Kidney tubule cell (primary cell): Measurements from ENCODE around the gene CALCOCO1.

ENCODE experiments used
- DNase-seq: peaks from one replicate; pipeline ENCODE4 v3.0.0-alpha.2; 2018; ENCODE audit warnings: low spot score

CALCOCO1 gene

DNA sequence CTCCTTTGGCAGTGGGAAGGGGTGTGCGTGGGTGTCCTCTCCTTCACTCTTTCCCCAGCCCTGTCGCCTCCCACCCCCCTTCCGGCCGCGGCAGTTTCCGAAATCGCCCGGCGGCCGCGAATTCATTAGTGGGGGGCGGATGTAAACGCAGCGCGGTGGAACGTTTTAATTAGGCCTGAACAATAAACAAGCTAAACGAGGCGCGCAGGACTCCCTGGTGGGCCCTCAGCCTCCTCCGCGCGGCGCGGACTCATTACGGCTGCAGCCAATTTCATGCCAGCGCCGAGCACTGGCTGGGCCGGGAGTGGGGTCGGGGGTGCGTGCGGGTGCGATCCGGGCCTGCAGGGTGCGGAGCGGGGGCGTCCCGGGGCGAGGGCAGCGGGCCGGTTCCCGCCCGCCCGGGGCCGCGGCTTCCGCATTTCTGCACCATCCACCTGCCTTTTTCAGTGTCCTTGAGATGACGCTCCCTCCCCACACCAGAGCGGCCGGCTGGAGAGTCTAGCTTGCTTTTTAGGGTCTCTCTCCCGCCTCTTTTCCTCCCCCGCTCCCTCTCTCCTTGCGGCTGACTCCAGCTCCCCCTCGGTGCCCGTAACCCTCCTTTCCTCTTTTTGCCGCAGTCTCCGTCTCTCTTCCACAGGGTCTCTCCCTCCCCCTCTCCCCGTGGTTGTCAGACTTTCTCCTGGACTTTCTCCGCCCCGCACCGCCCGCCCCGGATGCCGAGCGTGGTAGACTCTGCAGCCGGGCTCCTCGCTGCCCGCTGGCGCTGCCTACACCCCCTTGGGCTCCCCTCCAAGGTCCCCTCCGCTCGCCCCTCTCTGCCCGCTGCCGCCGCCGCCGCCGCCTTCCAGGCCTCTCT is 24.3 kb upstream of the CALCOCO1 start, which contains the start of gene CISTR:
TSS of gene CISTR (minus strand) at position 644 of the 856 bp plus-strand sequence.
- DNase-seq, result no peak

- peak; percentile 33 for DNase-seq
Observed at GRCh38 chr12:53750812-53751335, 23.6 kb upstream of the CALCOCO1 start.

- no peak for DNase-seq
Observed at GRCh38 chr12:53749986-53750811, 22.9 kb upstream of the CALCOCO1 start.

GRCh38 chr12:53748072-53748840 is 21.0 kb upstream of the CALCOCO1 start:
- no peak for DNase-seq

GRCh38 chr12:53747095-53747494 is 19.8 kb upstream of the CALCOCO1 start:
- no peak for DNase-seq

DNA sequence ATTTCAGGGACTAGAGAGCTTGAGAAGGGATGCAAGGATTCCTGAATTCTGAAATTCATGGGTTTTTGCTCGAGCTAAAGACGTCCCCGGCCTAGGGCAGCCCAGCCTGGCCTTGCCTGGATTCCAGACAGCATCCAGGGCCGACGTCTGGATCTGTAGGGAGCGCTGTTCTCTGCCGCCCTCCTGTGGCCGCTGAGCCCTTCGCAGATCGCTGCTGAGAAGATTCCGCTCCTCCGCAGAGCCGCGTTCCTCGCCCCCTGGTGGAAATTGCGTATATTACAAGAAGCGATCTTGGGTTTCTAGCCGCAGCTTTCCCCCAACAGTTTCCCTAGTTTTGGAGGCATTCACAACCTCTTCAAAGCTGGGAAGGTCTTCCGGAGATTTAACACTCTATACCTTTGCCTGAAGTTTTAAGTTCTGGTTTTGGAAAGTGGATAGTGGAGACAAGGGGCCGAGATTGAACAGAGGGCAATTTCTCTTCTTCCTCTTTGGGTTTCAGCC is 19.4 kb upstream of the CALCOCO1 start:
- DNase-seq, result peak; percentile 90

GRCh38 chr12:53744751-53745150 is 17.5 kb upstream of the CALCOCO1 start:
- DNase-seq, result no peak

DNA sequence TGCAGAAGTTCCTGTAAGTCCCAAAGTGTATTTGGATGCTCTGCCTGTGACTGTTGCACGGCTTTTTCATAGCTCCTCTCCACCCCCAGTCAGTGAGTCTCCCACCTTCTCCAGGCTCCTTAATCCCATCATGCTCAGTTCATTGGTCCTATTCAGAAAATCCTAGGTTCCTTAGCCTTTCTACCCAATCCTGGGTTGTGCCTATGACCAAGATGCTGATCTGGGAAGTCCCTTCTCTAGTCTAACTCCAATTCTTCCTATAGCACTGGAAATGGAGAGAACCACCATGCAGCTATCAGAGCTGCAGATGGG is 16.8 kb upstream of the CALCOCO1 start:
- DNase-seq, result no peak

GRCh38 chr12:53743266-53744129 is 16.2 kb upstream of the CALCOCO1 start:
- peak; percentile 65 for DNase-seq

GRCh38 chr12:53740130-53740491 is 12.9 kb upstream of the CALCOCO1 start:
- DNase-seq, result no peak

GRCh38 chr12:53739214-53740129 is 12.2 kb upstream of the CALCOCO1 start:
- DNase-seq, result no peak

DNA sequence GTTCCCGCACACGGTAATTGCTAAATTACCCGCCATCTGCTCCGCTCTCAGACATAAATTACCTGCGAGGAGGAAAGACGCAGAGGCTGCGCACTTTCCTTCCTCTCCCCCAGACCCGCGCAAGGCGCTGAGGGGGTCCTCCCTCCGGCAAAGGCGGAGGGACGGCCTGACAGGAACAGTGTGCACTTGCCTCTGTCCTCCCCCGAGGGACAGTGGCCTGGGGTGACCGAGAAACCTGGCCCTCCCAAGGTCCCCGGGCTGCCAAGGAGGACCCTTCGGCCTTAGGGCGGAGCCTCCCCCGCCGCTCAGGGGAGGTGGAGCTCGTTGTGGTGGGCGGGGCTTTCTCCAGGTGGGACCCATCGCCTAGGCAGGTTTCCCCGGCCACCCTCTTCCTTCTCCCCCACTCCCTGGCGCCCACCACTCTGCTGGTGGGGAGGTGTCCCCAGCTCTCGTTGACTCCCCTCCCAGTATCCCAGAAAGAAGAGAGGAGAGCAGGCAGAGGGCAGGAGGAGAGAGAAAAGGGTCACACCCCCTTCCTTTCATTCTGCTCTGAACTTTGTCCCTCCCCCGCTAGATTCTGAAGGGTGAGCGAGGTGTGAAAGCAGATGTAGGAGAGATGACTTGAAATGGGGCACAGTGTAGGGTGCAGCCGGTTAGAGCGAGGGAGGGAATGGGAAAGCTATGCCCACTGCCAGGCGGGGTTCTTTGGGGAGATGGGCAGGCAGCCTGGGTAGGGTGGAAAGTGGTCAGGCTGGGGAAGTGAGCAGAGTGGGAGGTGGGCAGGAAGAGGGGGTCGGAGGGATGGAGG is 11.4 kb upstream of the CALCOCO1 start:
- no peak for DNase-seq

GRCh38 chr12:53737951-53738405 is 10.7 kb upstream of the CALCOCO1 start:
- no peak for DNase-seq

- no peak for DNase-seq
Observed at GRCh38 chr12:53737093-53737808, 10.0 kb upstream of the CALCOCO1 start.

DNA sequence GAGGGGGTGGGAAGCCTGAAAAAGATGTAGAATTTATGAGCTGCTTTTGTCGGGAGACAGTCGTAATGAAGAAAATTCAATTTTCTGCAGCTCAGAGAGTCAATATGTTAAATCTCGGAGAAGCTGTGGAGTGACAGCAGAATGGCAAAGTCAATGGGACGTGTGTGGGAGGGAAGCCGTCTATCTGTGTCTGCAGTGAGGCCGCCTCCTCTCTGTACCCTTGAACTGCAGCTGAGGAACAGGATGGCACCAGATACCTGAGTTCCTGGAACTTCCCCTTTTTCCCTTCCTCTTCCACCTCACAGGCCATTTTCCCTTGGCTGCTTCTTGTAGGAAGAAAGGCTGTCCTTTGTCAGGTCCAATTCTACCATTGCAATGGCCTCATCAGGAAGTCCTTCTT is 9.3 kb upstream of the CALCOCO1 start:
- no peak for DNase-seq

GRCh38 chr12:53735556-53735955 is 8.3 kb upstream of the CALCOCO1 start:
- DNase-seq, result no peak

DNA sequence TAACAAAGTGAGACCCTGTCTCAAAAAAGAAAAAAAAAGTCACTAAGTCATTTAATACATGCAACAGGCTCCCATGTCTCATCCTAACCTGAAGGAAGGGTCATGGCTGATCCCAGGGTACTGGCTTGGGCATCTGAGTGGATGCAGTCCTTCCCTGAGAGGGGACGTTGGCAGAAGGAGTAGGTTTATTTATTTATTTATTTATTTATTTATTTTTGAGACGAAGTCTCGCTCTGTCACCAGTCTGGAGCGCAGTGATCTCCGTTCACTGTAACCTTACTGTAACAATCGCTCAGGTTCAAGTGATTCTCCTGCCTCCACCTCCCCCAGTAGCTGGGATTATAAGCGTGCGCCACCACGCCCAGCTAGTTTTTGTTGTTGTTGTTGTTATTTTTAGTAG is 7.2 kb upstream of the CALCOCO1 start:
- no peak for DNase-seq

DNA sequence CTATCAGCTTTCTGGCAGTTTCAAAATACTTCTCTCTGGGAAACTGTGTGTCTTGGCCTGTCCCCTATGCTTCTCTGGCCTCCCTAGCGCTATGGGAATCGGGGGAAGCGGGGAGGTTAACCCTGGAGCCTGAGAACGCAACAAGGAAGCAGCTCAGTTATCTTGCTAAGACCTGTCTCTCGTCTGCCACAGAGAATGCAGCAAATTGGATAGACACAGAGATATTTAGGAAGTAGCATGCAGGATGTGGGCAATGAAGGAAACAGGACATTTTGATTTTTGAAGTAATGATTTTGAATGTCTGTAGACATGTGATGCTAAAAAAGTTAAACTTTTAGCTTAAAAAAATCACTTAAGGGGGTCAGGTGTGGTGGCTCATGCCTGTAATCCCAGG is 6.6 kb upstream of the CALCOCO1 start:
- DNase-seq, result no peak
